Activated effector memory CD4-positive, alpha-beta T cell treated with Interleukin-2 at 50 U/mL for 16 hours (primary cell): ENCODE data around the gene SLC25A11.
"Not testable (repeated sequence)": the region's sequence is repeated elsewhere in the genome, so short reads cannot be mapped to it uniquely, and the experiment has no call there.

Source experiments
- DNase-seq: peaks from one replicate; pipeline ENCODE4 v3.0.0-alpha.2; 2020

SLC25A11 gene

GRCh38 chr17:4945176-4945943 is 5.5 kb upstream of the SLC25A11 start:
- peak; percentile 72 for DNase-seq

GRCh38 chr17:4944554-4945175 is 4.8 kb upstream of the SLC25A11 start:
- DNase-seq, result no peak

GRCh38 chr17:4944163-4944553 is 4.3 kb upstream of the SLC25A11 start:
- DNase-seq, result peak; percentile 43

GRCh38 chr17:4942760-4943508 is 3.1 kb upstream of the SLC25A11 start:
- DNase-seq, result no peak

- no peak for DNase-seq
These were observed 1.4 kb upstream of the SLC25A11 start for GRCh38 chr17:4941319-4941610.

GRCh38 chr17:4940555-4941318 is 891 bp upstream of the SLC25A11 start:
- peak; percentile 43 for DNase-seq

- DNase-seq, result no peak
These were observed 375 bp downstream of the SLC25A11 start for GRCh38 chr17:4939546-4939795.

GRCh38 chr17:4938688-4939545 is 929 bp downstream of the SLC25A11 start:
- no peak for DNase-seq

GRCh38 chr17:4938069-4938491 is 1.8 kb downstream of the SLC25A11 start:
- no peak for DNase-seq

- no peak for DNase-seq
These were observed 2.3 kb downstream of the SLC25A11 start for GRCh38 chr17:4937553-4937952.

- DNase-seq, result no peak
These were observed 3.4 kb downstream of the SLC25A11 start for GRCh38 chr17:4936436-4936835.

GRCh38 chr17:4935650-4936049 is 4.2 kb downstream of the SLC25A11 start:
- DNase-seq, result no peak

GRCh38 chr17:4934173-4934979 is 5.5 kb downstream of the SLC25A11 start:
- DNase-seq, result no peak

- no peak for DNase-seq
These were observed 6.2 kb downstream of the SLC25A11 start for GRCh38 chr17:4933646-4934045.

- no peak for DNase-seq
These were observed 7.1 kb downstream of the SLC25A11 start for GRCh38 chr17:4932756-4933155.

- DNase-seq, result no peak
These were observed 7.9 kb downstream of the SLC25A11 start, which contains the start of gene GP1BA for GRCh38 chr17:4931963-4932362. Gene GP1BA, plus strand, starts transcription at chr17:4932277. Its CDS starts 328 bp downstream, at chr17:4932605.

GRCh38 chr17:4928881-4929280 is 11.0 kb downstream of the SLC25A11 start:
- no peak for DNase-seq

- DNase-seq, result not testable (repeated sequence)
These were observed 13.1 kb downstream of the SLC25A11 start for GRCh38 chr17:4926577-4927335.

GRCh38 chr17:4921320-4921719 is 18.5 kb downstream of the SLC25A11 start:
- no peak for DNase-seq

GRCh38 chr17:4920351-4921048 is 19.3 kb downstream of the SLC25A11 start:
- no peak for DNase-seq
